Immature natural killer cell (primary cell): ENCODE results near the gene OCIAD2. TPM values are rescaled to one million over a fixed set of nuclear protein-coding genes. Genes with fewer than 3 reads are reported as not detected.
"Not testable (repeated sequence)": the region's sequence is repeated elsewhere in the genome, so short reads cannot be mapped to it uniquely, and the experiment has no call there.

Experiments
- DNase-seq, 3 donors: peaks; one replicate each; pipeline ENCODE4 v3.0.0; 2022; ENCODE audit warnings: mixed read lengths in 1 of 3
- H3K27ac Mint-ChIP-seq, 6 donors: one replicate each; pipeline ENCODE4 v1.8.0; 2020; ENCODE audit warnings: mixed read lengths in 6 of 6, mild to moderate bottlenecking in 5 of 6, inconsistent platforms in 4 of 6, moderate library complexity in 3 of 6
- H3K27me3 Mint-ChIP-seq, 3 donors: one replicate each; pipeline ENCODE4 v1.8.0; 2020 to 2021; ENCODE audit warnings: low read depth in 3 of 3, mild to moderate bottlenecking in 3 of 3, mixed read lengths in 3 of 3, moderate library complexity in 3 of 3, inconsistent platforms in 1 of 3
- H3K36me3 Mint-ChIP-seq, 3 donors: one replicate each; pipeline ENCODE4 v1.8.0; 2020; ENCODE audit warnings: mixed read lengths in 3 of 3, inconsistent platforms in 2 of 3, mild to moderate bottlenecking in 2 of 3
- H3K4me1 Mint-ChIP-seq, 2 donors: one replicate each; pipeline ENCODE4 v1.8.0; 2020; ENCODE audit warnings: inconsistent platforms in 2 of 2, mild to moderate bottlenecking in 2 of 2, mixed read lengths in 2 of 2, moderate library complexity in 1 of 2
- H3K4me3 Mint-ChIP-seq, 5 donors: one replicate each; pipeline ENCODE4 v1.8.0; 2020; ENCODE audit warnings: mild to moderate bottlenecking in 5 of 5, mixed read lengths in 5 of 5, inconsistent platforms in 3 of 5, moderate library complexity in 3 of 5
- H3K9me3 Mint-ChIP-seq, 6 donors: one replicate each; pipeline ENCODE4 v1.8.0; 2020; ENCODE audit warnings: mild to moderate bottlenecking in 6 of 6, mixed read lengths in 6 of 6, inconsistent platforms in 4 of 6, moderate library complexity in 3 of 6
- polyA plus RNA-seq, 3 donors: library from polyadenylated mRNA; unstranded; fragments of 300-500 nt; fragmentation: Illumina TruSeq; gene quantifications; one replicate each; pipeline ENCODE4 v1.2.3, GENCODE V29; 2021

The OCIAD2 gene
- polyA plus RNA-seq, 3 donors from 2014 or later = 85.4 to 174 (median 91.3) TPM

GRCh38 chr4:48924416-48924815 is 17.8 kb upstream of the OCIAD2 start:
- Mint-ChIP-seq H3K4me3 (no peak overlapping the region), H3K36me3 (no peaks in the 10 kb centered on the region), H3K27me3 (peaks cover under 1 to 2% (median 1%) of the 10 kb centered on the region in 3 donors), H3K27ac (no peak overlapping the region), H3K4me1 (no peaks in the 10 kb centered on the region), H3K9me3 (no peaks in the 10 kb centered on the region)
- no peak for DNase-seq

- not testable (repeated sequence) for H3K4me1 Mint-ChIP-seq, H3K4me3 Mint-ChIP-seq, DNase-seq, H3K27me3 Mint-ChIP-seq, H3K9me3 Mint-ChIP-seq, H3K36me3 Mint-ChIP-seq, H3K27ac Mint-ChIP-seq
Observed at GRCh38 chr4:48923065-48923464, 16.5 kb upstream of the OCIAD2 start.

GRCh38 chr4:48914311-48914710 is 7.7 kb upstream of the OCIAD2 start:
- Mint-ChIP-seq H3K4me3 (no peak overlapping the region), H3K9me3 (no peaks in the 10 kb centered on the region), H3K27me3 (peaks cover 5 to 12% (median 5%) of the 10 kb centered on the region in 3 donors), H3K27ac (no peak overlapping the region), H3K4me1 (no peaks in the 10 kb centered on the region), H3K36me3 (no peaks in the 10 kb centered on the region)
- no peak for DNase-seq

- no peak for DNase-seq
- Mint-ChIP-seq H3K36me3 (no peaks in the 10 kb centered on the region), H3K9me3 (no peaks in the 10 kb centered on the region), H3K27ac (no peak overlapping the region), H3K4me1 (no peaks in the 10 kb centered on the region), H3K27me3 (peaks cover 5 to 13% (median 5%) of the 10 kb centered on the region in 3 donors), H3K4me3 (no peak overlapping the region)
Observed at GRCh38 chr4:48913346-48913745, 6.8 kb upstream of the OCIAD2 start.

- H3K4me3 Mint-ChIP-seq = no peak overlapping the region
- H3K9me3 Mint-ChIP-seq = no peaks in the 10 kb centered on the region
- no peaks in the 10 kb centered on the region for H3K4me1 Mint-ChIP-seq
- no peaks in the 10 kb centered on the region for H3K36me3 Mint-ChIP-seq
- H3K27ac Mint-ChIP-seq = no peak overlapping the region
- peaks cover 2 to 14% (median 5%) of the 10 kb centered on the region in 3 donors for H3K27me3 Mint-ChIP-seq
- DNase-seq = no peak
Observed at GRCh38 chr4:48912349-48912748, 5.8 kb upstream of the OCIAD2 start.

- H3K9me3 Mint-ChIP-seq = no peaks in the 10 kb centered on the region
- peaks cover 8 to 14% of the 10 kb centered on the region in 2 donors for H3K4me1 Mint-ChIP-seq
- H3K36me3 Mint-ChIP-seq = no peaks in the 10 kb centered on the region
- DNase-seq = no peak
- no peak overlapping the region for H3K27ac Mint-ChIP-seq
- no peak overlapping the region for H3K4me3 Mint-ChIP-seq
- H3K27me3 Mint-ChIP-seq = peaks cover 0 to 7% (median 5%) of the 10 kb centered on the region in 3 donors
Observed at GRCh38 chr4:48910511-48910910, 3.9 kb upstream of the OCIAD2 start.

- Mint-ChIP-seq H3K27ac (peak overlapping the region in 2 of 6 donors; percentile 49 to 73), H3K27me3 (peaks cover 0 to 7% (median 3%) of the 10 kb centered on the region in 3 donors), H3K4me1 (peaks cover 16 to 22% of the 10 kb centered on the region in 2 donors), H3K4me3 (no peak overlapping the region), H3K9me3 (no peaks in the 10 kb centered on the region), H3K36me3 (no peaks in the 10 kb centered on the region)
- no peak for DNase-seq
Observed at GRCh38 chr4:48909697-48910096, 3.1 kb upstream of the OCIAD2 start.

GRCh38 chr4:48908687-48909086 is 2.1 kb upstream of the OCIAD2 start:
- H3K27ac Mint-ChIP-seq = peak overlapping the region in 3 of 6 donors; percentile 12 to 73 (median 21)
- DNase-seq = no peak
- H3K9me3 Mint-ChIP-seq = no peaks in the 10 kb centered on the region
- H3K4me3 Mint-ChIP-seq = peak overlapping the region in 3 of 5 donors; percentile 38 to 69 (median 50)
- H3K27me3 Mint-ChIP-seq = peaks cover 0 to 7% (median 3%) of the 10 kb centered on the region in 3 donors
- H3K4me1 Mint-ChIP-seq = peaks cover 18 to 26% of the 10 kb centered on the region in 2 donors
- no peaks in the 10 kb centered on the region for H3K36me3 Mint-ChIP-seq

- Mint-ChIP-seq H3K4me3 (peak overlapping the region; percentile 3 to 93 (median 50)), H3K36me3 (peaks cover 2 to 4% (median 3%) of the 10 kb centered on the region in 3 donors), H3K9me3 (no peaks in the 10 kb centered on the region), H3K4me1 (peaks cover 18 to 26% of the 10 kb centered on the region in 2 donors), H3K27ac (peak overlapping the region in 4 of 6 donors; percentile 12 to 73 (median 22)), H3K27me3 (peaks cover 0 to 7% (median 3%) of the 10 kb centered on the region in 3 donors)
- DNase-seq = no peak
Observed at GRCh38 chr4:48907706-48908477, 1.3 kb upstream of the OCIAD2 start.

GRCh38 chr4:48905363-48906015 is 1.1 kb downstream of the OCIAD2 start:
- DNase-seq = no peak
- peak overlapping the region; percentile 55 to 85 (median 71) for H3K27ac Mint-ChIP-seq
- peaks cover 0 to 2% (median 0%) of the 10 kb centered on the region in 3 donors for H3K27me3 Mint-ChIP-seq
- H3K9me3 Mint-ChIP-seq = no peaks in the 10 kb centered on the region
- H3K4me1 Mint-ChIP-seq = peaks cover 18 to 26% of the 10 kb centered on the region in 2 donors
- H3K4me3 Mint-ChIP-seq = peak overlapping the region; percentile 76 to 89 (median 78)
- H3K36me3 Mint-ChIP-seq = peaks cover 15 to 18% (median 16%) of the 10 kb centered on the region in 3 donors

GRCh38 chr4:48904541-48905142 is 1.9 kb downstream of the OCIAD2 start:
- Mint-ChIP-seq H3K9me3 (no peaks in the 10 kb centered on the region), H3K36me3 (peaks cover 15 to 22% (median 20%) of the 10 kb centered on the region in 3 donors), H3K4me3 (peak overlapping the region; percentile 31 to 89 (median 77)), H3K27me3 (peaks cover 0 to 2% (median 0%) of the 10 kb centered on the region in 3 donors), H3K27ac (peak overlapping the region in 5 of 6 donors; percentile 2 to 84 (median 17)), H3K4me1 (peaks cover 19 to 30% of the 10 kb centered on the region in 2 donors)
- no peak for DNase-seq

- peaks cover 22 to 35% of the 10 kb centered on the region in 2 donors for H3K4me1 Mint-ChIP-seq
- peaks cover 15 to 27% (median 26%) of the 10 kb centered on the region in 3 donors for H3K36me3 Mint-ChIP-seq
- H3K27ac Mint-ChIP-seq = no peak overlapping the region
- no peaks in the 10 kb centered on the region for H3K9me3 Mint-ChIP-seq
- H3K4me3 Mint-ChIP-seq = no peak overlapping the region
- peaks cover 0 to 2% (median 0%) of the 10 kb centered on the region in 3 donors for H3K27me3 Mint-ChIP-seq
- DNase-seq = no peak
Observed at GRCh38 chr4:48904101-48904500, 2.5 kb downstream of the OCIAD2 start.

- Mint-ChIP-seq H3K9me3 (no peaks in the 10 kb centered on the region), H3K36me3 (peaks cover 15 to 34% (median 31%) of the 10 kb centered on the region in 3 donors), H3K27me3 (no peaks in the 10 kb centered on the region), H3K4me1 (peaks cover 25 to 42% of the 10 kb centered on the region in 2 donors), H3K4me3 (no peak overlapping the region), H3K27ac (no peak overlapping the region)
- no peak for DNase-seq
Observed at GRCh38 chr4:48902266-48902665, 4.3 kb downstream of the OCIAD2 start.

- Mint-ChIP-seq H3K27ac (no peak overlapping the region), H3K36me3 (peaks cover 19 to 41% (median 38%) of the 10 kb centered on the region in 3 donors), H3K4me1 (peaks cover 22 to 34% of the 10 kb centered on the region in 2 donors)
Observed at GRCh38 chr4:48901196-48901595, 5.4 kb downstream of the OCIAD2 start.

More at GRCh38 chr4:48901196-48901595, 5.4 kb downstream of the OCIAD2 start:
- no peak overlapping the region for H3K4me3 Mint-ChIP-seq
- no peaks in the 10 kb centered on the region for H3K27me3 Mint-ChIP-seq
- no peaks in the 10 kb centered on the region for H3K9me3 Mint-ChIP-seq
- DNase-seq = no peak
